Fibroblast of gingiva (primary cell): ENCODE data around the gene IQCN.
"Not testable (repeated sequence)": the region's sequence is repeated elsewhere in the genome, so short reads cannot be mapped to it uniquely, and the experiment has no call there.

ENCODE experiments used
- DNase-seq: peaks from one replicate; pipeline ENCODE4 v3.0.0-alpha.2; 2011; ENCODE audit warnings: low read depth

IQCN gene

DNA sequence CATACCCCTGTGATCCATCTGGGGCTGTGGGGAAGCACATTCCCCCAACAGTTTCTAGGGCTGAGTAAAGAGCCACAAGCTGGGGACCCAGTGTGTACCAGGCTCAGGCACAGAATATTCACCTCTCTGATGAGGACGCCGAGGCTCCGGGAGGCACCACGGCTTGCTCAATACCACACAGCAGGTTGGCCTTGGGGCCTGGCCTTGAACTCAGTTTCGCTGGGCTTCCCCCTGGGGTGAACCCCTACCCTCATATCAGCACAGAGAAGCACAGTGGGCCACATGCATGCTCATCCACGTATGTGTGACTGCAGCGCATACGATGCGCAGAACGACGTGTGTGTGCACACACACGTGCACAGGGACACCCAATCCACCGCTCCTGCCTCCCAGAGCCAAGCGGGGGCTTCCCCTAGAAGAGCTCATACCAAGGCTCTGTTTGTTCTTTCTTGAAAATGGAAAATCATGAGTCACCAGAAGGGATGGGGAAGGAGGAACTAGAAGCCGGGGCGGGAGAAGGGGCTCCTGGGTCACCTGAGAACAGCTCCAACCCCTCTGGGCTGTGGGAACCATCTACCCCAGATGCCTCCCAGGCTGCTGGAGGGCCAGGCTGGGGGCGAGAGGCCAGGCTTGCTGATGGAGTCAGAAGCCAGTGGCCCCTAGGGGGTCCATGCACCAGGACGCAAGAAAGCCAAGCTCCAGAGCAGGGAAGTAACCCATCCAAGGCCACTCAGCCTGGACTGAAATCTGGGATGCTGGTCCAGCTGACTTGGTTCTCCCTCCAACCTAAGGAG is 43.1 kb downstream of the IQCN start:
- no peak for DNase-seq

DNA sequence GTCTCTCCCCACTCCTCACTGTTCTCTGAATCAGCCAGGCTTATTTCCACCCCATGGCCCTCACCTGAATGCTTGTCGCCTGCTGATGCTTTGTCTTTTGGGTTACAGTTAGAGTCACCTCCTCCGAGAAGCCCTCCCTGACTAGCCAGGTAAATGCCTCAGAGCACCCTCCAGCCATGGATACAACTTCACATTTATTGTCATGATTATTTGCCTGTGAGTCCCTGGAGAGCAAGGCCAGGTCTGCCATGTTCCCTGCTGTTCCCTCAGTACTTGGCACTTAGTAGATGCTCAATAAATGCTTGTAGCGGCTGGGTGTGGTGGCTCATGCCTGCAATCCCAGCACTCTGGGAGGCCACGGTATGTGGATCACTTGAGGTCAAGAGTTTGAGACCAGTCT is 44.3 kb downstream of the IQCN start:
- no peak for DNase-seq

DNA sequence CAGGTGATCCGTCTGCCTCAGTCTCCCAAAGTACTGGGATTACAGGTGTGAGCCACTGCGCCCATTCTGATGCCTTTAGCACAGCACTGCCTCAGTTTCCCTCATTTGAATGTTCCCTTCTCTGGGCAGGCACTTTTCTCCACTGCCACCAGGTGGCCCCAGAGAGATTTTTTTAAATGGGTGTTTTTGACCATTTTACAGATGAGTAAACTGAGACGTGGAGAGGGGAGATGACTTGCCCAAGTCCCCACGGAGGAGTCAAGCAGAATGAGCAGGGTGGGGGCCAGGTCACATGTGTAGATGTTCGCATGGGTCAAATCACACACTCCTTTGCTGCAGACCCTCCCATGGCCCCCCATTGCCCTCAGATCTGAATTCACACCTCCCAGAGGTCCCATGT is 44.8 kb downstream of the IQCN start:
- no peak for DNase-seq

DNA sequence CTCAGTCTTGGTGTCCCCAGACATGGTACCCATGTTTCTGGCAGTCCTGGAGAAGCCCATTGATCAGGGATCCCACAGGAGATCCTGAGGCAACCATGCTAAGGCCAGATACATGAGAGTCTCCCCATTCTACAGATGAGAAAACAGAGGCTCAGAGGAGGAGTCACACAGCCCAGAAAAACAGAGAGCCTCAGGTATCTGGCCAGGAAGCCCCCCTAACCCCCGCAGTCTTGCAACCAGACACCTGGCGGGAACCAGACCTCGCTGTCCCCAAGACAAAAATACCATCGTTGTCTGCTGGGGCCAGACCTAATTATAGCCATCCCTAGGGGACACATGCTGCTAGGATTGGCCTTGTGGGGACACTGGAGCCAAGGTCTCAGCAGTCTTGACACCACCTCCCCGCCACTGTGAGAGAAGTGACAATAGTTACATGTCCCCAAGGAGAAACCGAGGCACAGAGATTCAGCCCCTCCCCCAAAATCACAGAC is 46.4 kb downstream of the IQCN start:
- DNase-seq, result no peak

DNA sequence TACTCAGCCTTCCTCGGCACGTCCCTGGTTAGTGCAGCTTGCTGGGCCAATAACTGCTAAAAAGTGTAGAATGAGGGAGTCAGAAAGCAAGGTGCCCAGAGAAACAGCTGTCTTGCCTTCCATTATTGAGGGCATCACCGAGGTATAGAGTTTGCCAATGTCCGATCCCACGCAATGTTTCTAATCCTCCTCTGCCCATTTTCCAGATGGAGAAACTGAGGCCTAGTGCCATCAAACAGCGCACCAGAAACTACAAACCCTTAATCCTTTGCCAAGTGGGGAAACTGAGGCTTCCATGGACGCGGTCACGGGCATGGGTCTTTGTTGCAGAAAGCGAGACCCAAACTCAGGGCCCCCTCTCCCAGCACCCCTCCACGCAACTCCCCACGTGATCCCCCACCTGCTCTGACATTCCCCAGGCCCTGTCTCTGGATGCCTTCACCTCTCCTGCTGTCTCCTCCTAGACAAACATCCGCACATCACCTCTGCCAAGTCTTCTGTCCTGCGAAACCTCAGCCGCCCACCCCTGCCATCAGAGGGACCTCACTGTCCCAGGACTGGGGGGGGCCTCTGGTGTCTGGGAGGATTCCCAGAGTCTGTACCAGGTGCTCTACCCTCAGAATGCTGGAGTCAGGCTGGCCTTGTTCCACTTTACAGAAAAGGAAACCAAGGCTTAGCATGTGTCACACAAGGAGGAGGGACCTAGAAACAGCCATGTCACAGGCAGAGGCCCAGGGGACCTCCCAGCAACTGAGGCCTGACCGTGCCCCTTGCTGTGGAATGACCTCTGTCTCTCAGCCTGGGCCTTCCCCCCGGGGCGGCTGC is 47.1 kb downstream of the IQCN start:
- no peak for DNase-seq

DNA sequence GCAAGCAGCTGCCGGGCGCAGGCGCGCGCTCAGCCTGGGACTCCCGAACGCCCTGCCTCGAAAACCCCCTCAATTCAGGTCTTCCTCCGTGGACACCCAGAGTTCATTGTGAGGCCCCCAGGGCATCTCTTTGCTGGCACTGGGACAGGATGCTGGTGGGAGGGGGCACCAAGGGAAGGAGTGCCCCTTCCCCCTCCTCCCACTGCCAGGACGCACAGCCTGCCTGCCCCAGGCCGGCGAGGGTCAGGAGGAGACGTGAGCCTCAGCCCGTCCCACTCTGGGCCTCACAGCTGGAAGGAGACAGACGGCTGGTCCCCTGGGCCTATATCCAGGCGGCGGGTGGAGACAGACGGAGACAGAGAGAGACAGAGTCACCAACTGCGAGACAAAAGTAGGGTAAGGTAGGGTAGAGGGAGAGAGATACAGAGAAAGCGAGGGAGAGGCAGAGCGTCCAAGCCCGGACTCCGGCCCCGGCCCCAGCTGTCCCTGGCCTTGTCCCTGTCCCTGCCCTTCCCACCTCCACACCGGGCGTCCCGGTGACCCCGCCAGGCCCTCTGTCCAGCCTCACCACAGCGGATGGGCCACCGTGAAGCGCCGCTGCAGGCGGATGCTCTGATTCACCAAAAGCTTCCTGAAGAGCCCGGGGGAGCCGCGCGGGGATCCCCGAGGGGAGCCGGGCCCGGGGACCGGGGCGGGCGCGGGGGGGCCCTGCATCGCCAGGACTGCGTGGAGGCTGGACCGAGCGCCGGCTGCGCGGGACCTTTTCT is 48.4 kb downstream of the IQCN start, which contains the start of gene PDE4C:
PDE4C (minus strand) TSS at position 737 of the 767 bp plus-strand sequence; CDS start at position 714, 23 bp downstream.
- DNase-seq, result no peak

DNA sequence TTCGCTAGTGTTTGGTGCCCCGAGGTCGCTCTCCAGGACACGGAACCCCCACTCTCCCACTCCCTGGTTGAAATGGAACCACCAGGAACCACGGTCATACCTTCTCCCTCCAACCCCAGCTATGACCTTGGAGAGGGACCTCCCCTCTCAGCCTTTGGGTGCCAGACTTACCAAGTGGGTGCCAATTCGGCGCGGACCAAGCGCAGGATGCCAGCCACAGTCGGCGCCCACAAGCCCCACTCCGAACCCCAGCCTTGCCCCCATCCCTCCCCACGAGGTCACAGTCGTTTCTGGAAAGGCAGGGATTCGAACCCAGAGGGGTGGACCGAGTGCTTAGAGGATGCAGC is 48.9 kb downstream of the IQCN start:
- no peak for DNase-seq

DNA sequence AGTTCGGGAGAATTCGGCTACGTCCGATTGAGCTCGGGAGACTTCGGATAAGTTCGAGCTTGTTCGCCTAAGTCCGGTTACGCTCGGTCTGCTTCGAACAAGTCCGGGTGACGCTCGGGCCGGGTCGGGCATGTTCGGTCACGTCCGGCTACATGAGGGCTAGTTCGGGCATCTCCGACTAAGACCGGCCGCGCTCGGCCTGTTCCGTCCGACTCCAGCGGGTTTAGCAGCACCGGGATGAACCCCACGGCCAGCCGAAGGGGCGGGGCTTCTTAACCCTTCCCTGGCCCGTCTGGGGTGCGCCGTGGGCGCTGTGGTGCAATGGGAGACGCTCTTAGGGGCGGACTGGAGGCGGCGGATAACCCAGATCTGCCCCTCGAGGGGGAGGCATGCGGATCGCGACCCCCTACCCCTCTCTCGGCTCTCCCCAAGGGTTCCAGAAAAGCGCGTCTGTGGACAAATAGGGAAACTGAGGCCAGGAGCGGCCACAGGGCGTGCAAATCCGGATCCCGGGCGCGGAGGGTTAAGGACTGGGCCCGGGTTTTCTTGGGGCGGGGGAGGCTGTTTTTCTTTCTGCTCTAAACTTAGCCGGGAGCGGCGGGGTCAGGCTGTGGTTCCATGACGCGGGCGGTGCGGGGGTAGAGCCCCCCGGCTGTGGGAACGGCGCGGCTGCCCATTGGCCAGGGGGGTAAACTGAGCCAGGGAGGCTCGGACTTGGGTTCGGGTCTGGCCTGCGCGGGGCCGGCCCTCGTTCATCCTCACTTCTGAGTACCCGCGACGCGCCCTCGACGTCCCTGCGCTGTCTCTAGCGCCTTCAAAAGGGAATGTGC is 49.5 kb downstream of the IQCN start:
- peak; percentile 98 for DNase-seq

DNA sequence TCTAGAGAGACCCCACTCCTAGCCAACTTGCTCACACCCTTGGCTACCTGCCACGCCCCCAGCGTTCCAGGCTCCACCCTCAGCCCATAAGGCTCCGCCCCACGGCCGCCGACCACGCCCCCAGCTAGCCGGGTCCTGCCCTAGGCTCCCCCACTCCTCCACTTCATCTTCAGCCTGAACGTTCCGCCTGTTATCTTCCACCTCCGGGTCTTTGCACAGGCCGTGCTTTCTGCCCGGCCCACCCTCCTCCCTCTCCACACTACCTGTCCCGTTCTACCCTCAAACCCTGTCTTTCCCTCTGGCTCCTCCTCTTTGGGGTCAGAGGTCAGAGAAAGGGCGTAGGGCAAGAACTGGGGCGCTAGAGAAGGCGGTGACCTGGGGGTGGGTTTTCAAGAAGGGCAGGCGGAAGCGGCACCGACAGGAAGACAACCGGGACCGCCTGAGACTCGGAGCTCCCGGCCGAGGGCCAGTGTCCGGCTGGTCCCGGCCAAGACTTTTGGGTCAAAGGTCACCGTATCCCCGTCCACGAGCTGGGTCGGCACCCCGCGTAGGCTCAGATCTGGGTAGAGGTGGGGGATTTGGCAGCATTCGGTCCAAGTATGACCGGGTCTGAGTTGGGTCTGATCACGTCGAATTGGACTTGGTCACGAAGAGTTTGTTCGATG is 50.3 kb downstream of the IQCN start:
- DNase-seq, result no peak

DNA sequence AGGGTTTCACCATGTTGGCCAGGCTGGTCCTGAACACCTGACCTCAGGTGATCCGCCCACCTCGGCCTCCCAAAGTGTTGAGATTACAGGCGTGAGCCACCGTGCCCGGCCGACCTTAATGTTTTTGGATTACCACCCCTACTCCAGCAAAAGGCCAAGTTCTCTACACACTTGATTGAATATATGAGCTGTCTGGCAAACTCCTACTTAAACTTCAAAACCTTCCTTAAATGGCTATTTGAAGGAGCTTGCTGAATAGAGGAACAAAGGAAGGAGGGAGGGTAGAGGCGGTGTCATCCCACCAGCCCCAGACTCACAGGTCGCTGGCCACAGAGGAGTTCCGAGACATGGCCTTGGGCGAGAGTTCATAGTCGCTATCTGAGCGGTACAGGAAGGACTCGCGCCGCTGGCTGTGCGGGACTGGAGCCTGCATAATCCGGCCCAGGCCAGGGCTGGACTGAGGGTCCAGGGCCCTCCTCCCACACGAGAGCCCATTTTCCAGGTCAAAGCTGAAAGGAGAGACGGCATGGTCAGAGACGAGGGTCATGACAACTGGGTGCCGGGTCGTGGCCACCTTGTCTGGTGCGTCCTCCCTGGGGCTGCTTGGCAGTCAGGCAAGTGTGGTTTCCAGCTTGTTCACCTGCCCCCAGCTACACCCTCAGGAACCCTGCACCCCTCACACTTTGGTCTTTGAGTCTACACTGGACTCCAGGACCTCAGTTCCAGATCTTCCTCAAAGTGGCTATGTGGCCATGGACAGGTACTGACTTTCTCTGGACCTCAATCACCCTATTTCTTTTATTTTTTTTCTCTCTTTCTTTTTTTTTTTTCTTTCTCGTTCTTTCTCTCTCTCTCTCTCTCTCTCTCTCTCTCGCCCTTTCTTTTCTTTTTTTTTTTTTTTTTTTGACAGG is 52.2 kb downstream of the IQCN start:
- DNase-seq, result no peak

DNA sequence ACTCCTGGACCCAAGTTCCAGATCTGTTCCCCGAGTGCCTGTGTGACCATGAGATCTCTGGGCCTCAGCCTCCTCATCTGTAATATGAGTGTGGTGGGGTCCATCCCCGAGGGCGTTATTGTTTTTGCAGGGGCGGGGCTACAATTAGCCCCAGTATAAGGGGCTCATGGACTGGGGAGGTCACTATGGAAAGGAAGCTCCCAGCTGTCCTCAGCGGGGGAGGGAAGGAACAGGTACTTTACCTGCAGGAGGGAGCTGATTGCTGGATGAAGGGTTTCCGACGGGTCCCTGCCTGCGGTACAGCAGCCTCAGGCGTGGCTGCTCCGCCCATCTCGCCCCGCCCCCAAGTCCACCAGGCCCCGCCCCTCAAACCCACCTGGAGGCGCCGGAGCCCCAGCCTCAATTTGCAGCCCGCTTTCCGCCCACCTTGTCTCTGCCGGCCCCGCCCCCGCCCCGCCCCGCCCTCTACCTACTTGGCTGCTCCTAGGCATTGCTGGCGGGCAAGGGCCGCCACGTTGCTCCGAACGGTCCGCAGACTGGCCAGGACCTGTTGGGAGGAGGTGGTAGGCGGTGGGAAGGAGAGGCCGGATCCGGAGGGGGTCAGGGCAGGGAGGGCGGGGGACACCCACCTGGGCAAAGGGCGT is 53.5 kb downstream of the IQCN start:
- DNase-seq, result no peak

DNA sequence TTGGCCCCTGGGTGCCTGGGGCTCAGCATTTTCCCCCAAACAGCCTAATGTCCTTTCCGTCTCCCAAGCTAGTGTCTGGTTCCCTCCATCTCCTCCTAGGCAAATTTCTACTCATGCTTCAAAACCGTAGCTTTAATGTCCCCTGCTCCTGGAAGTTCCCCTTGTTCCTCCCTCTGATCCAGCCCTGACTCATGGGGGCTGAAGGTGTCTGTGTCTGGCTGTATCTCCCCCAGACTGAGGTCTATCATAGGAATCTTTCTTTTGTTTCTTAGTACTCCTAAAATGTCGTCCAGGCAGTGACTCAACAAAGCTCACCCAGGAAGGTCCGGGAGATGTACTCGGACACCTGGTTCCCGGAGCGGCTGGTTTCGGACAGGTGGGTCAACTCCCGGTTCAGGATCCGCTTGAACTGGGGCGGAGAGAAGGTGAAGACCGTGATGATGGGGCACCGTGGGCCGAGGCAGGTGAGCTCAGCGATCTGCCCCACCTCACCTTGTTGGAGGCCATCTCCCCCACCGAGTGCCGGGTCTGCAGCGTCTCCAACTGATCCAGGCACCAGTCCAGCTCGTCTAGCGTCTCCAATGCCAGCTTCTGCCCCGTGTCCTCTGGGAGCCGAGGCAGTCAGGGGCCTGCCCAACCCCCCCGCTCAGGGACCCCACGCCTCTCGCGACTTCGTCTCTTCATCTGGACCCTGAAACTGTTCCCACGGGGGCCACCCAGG is 54.2 kb downstream of the IQCN start:
- no peak for DNase-seq

DNA sequence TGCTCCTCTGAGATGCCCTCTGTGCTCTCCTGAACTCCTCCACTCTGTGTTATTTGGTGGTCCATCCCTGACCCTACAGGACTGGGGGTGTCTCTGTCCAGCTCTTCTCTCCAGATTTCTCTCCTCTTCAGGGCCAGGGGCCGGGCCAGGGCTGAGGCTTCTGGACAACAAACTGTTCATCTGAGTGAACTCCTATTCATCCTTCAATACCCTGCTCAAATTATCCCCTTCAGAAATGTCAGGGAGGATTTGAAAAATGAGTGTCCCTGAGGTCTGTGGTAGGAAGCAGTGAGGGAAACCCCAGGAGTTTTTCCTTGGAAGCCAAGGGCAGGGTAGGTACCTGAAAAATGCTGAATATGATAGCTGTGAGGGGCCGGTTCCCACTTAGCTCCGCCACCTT is 55.7 kb downstream of the IQCN start:
- no peak for DNase-seq

DNA sequence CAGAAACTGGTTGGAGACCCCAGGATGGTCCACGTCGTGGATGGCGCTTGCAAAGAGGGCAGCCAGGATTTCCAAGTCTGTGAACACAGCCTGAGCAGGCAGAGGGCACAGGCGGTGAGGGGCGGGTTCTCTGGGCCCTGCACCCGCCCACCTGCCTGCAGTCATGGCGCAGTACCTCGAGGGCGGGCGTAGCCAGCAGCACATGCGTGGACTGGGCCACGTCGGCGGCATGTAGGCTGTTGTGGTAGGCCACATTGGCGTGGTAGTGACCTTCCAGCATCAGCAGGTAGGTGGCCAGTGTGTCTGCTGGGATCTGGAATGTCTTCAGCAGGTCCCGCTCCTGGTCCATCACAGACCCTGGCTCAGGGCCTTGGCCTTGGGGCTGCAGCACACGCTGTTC is 56.1 kb downstream of the IQCN start:
- no peak for DNase-seq

DNA sequence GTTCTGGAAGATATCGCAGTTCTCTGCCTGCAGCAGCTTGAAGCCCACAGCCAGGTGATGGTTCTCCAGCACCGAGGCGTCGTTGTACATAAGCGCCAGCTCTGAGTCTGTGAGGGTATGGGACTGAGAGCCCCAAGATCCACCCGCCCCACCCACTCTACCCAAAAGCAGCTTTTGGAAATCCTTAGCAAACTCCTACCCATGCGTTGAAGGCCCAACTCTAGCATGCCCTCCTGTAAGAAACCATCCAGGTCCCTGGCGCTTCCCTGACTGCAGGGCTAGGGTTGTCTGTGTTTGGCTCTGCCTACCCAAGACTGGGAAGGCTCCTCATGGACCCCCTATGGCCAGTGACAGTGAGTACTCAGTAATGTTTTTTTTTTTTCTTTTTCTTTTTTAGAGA is 57.5 kb downstream of the IQCN start:
- no peak for DNase-seq

DNA sequence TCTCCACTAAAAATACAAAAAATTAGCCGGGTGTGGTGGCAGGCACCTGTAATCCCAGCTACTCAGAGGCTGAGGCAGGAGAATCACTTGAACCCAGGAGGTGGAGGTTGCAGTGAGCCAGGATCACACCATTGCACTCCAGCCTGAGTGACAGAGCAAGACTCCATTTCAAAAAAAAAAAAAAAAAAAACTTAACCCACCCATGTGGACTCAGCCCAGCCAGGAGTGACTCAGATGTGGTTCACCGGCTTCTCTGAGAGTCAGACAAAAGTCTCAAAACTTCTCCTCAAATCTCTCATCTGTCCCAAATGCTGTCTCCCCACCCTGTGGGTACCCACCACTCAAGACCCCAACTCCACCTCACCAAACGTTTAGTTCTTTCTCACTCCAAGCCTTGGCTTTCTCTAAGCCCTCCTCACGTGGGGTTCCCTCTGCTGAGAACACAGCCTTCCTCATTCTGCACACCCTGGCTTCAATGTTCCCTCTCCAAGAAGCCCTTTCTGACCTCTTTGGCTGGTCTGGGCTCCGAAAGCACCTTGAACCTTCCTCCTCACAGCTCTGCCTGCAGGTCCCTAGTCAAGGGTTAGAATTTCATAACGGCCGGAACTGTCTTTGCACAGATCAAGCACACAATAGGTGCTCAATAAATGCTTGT is 59.3 kb downstream of the IQCN start:
- no peak for DNase-seq

DNA sequence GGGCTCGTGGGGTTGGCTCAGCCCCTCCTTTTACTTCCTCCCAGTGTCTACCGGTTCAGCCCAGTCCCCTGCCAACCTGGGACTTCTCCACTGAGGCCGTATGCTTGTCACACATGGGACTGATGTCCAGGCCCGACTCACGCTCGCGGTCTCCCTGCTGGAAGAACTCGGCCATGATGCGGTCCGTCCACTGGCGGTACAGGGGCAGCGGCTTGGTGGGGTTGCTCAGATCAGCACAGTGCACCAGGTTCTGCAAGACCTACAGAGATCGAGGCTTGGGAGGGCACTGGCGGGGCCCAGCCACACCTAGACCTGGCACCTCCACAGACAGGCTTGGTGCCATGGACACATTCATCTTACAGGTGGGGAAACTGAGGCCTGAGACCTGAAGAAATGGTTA is 62.6 kb downstream of the IQCN start:
- no peak for DNase-seq

DNA sequence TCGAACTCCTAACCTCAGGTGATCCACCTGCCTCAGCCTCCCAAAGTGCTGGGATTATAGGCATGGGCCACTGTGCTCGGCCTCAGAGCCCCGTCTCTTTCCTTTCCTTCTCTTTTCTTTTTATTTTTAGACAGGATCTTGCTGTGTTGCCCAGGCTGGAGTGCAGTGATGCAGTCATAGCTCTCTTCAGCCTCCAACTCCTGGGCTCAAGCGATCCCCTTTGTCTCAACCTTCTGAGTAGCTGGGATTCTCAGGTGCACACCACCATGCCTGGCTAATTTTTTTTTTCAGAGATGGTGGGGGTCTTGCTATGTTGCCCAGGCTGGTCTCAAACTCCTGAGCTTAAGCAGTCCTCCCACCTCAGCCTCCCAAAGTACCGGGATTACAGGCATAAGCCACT is 64.3 kb downstream of the IQCN start:
- not testable (repeated sequence) for DNase-seq
